Head of caudate nucleus (tissue), 42 donors: ENCODE data around the gene CCDC126.

Experiments used
- DNase-seq, 42 donors: peaks; one replicate each; pipeline versions ENCODE4 v3.0.0 to v3.0.0-alpha.2; 2020 to 2021; ENCODE audit warnings: mixed read lengths in 7 of 42
- intact Hi-C: fragments of 100-400 bp; cut with DNase I; formaldehyde crosslinking; loops from one replicate; pipeline ENCODE4 v1.15.0; 2022

CCDC126 gene

DNA sequence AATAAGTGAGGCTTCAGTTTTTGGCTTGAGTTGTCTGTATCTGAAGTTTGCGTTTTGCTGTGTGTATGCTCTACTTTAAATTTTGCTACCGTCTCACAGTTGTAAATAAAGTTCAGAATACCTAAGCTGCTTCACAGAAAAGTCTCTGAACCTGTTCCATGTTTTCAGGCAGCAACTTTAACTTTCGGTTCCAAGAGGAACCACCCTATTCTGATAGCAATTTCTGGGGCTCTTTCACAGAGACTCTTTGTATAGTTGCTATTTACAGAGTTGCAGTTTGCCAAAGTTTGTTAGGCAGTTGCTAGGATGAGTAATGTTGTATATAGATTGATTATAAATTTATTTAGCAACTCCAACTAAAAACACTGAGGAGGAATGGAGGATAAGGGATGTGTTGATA, 88.5 kb downstream of the CCDC126 start:
- intact Hi-C loops: no loop called here
- DNase-seq: no peak

DNA sequence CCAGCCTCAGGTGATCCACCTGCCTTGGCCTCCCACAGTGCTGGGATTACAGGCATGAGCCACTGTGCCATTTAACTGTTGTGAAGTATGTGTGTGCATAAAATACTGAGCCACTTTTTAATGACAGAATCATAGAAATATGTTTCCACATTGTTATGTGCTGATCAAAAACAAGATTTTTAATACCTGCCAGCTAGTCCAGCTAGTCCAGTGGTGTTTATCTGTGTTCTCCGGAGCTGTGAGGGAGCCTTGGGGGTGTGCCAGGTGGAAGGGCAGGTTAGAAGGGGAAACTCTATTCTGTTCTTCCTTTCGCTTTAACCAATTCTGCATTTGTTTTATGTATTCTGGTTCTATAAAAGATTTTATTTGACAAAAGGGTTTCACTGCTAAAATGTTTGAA, 89.8 kb downstream of the CCDC126 start:
- intact Hi-C loops: no loop called here
- no peak for DNase-seq

DNA sequence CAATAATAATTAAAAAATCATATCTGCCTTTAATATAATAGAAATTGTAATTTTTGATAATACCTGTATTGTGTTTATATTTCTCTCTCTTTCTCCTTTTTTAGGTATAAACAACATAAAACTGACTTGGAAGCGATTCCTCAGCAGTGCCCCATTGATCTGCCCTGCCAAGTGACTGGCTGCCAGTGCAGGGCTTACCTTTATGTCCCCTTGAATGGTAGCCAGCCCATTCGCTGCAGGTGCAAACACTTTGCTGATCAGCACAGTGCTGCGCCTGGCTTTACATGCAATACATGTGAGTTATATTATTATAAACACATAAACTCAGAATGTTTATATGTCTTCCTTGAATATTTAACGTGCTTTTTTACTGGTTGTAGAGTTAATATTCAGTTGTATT, 92.0 kb downstream of the CCDC126 start:
- intact Hi-C loops: no loop called here
- DNase-seq: no peak

DNA sequence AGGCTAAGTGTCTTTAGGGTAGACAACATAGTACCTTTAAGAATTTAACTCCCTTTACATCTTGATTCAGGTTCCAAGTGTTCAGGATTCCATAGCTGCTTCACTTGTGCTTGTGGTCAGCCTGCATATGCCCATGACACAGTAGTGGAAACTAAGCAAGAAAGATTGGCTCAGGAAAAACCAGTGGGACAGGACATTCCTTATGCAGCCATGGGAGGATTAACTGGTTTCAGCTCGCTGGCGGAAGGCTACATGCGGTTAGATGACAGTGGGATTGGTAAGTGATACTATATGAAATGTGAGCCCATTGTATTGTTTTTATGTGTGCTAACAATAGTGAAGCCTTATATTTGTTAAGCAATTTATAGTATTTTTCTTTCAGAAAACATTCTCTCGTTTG, 94.1 kb downstream of the CCDC126 start:
- intact Hi-C loops: no loop called here
- no peak for DNase-seq

DNA sequence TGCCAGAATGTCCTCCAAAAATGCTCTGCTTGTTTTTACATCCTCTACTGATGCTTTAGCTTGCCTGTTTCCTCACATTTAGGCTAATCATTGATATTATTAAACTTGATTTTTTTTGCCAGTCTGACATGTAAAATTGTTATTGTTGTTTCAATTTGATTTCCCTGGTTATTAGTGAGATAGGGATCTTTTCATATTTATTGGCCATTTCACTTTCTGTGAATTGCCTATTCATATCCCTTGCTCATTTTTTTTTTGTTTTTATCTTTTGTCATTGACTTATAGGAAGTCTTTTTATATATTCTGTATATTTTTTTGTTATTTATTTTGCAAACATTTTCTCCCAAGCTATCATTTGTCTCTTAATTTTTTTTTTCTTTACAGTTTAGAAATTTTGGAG, 96.0 kb downstream of the CCDC126 start:
- DNase-seq: no peak
- intact Hi-C loops: no loop called here
